ENCODE measurements around the gene IFT20. TPM values are rescaled to one million over a fixed set of nuclear protein-coding genes. Genes with fewer than 3 reads are reported as not detected.

The IFT20 gene
- total RNA-seq, 2 donors from 2014 or later = 45.2 to 55.0 TPM

GRCh38 chr17:28357061-28357900, 22.0 kb upstream of the IFT20 start, which contains the start of gene POLDIP2:
TSS of gene POLDIP2 (minus strand) at chr17:28357527. CDS start at chr17:28357448, 79 bp downstream.
- intact Hi-C loops (cut with DNase I) = loop anchor here (1.0 to 10.0 kb wide), 2 partner anchors 21 to 462 kb away; partner anchors contain the start of gene LYRM9
- H3K4me1 ChIP-seq (replicated peaks) = peaks cover 5% of the 10 kb centered on the region
- WGBS = under 1% methylated on average over 41 of the region's 80 CpGs

GRCh38 chr17:28350271-28350670, 15.0 kb upstream of the IFT20 start:
- Histone ChIP-seq H3K27ac (no peak overlapping the region), H3K9me3 (no peaks in the 10 kb centered on the region), H3K4me1 (replicated peaks) (no peaks in the 10 kb centered on the region), H3K27me3 (replicated peaks; ENCODE audit: insufficient read depth) (no peaks in the 10 kb centered on the region), H3K4me3 (no peak overlapping the region), H3K36me3 (peaks cover 6 to 26% of the 10 kb centered on the region in 2 donors)
- intact Hi-C loops (cut with DNase I) = loop anchor here (10.0 kb wide), 1 partner anchor 455 kb away; the partner anchor contains the start of gene LYRM9
- no peak for TF ChIP-seq POLR2AphosphoS5 (IDR thresholded peaks at IDR 0.05)
- TF ChIP-seq CTCF (IDR thresholded peaks at IDR 0.05) = no peak
- no peak for TF ChIP-seq POLR2A (IDR thresholded peaks at IDR 0.05)
- WGBS = 92% methylated on average over 7 of the region's 7 CpGs
- no peak for DNase-seq (ENCODE audit: low spot score)

More at GRCh38 chr17:28357061-28357900, 22.0 kb upstream of the IFT20 start, which contains the start of gene POLDIP2:
- TF ChIP-seq POLR2A (IDR thresholded peaks at IDR 0.05) = peak; percentile 76
- TF ChIP-seq POLR2AphosphoS5 (IDR thresholded peaks at IDR 0.05) = peak; percentile 100
- peak in 3 of 4 experiments; percentile 11 to 48 (median 42) for TF ChIP-seq CTCF (IDR thresholded peaks at IDR 0.05)
- Histone ChIP-seq H3K27me3 (replicated peaks; ENCODE audit: insufficient read depth) (no peaks in the 10 kb centered on the region), H3K9me3 (no peaks in the 10 kb centered on the region), H3K36me3 (peaks cover 9 to 19% of the 10 kb centered on the region in 2 donors), H3K4me3 (peak within 1 kb of the TSS; percentile 90 to 100), H3K27ac (peak within 1 kb of the TSS; percentile 82)
- peak; percentile 93 for DNase-seq (ENCODE audit: low spot score)

- TF ChIP-seq POLR2A (IDR thresholded peaks at IDR 0.05) (no peak), CTCF (IDR thresholded peaks at IDR 0.05) (no peak), POLR2AphosphoS5 (IDR thresholded peaks at IDR 0.05) (no peak)
- DNase-seq (ENCODE audit: low spot score) = no peak
- intact Hi-C loops (cut with DNase I) = no loop called here
- H3K4me1 ChIP-seq (replicated peaks) = no peaks in the 10 kb centered on the region
- WGBS = 61% methylated on average over 3 of the region's 3 CpGs
- no peak overlapping the region for H3K4me3 ChIP-seq
- no peaks in the 10 kb centered on the region for H3K27me3 ChIP-seq (replicated peaks; ENCODE audit: insufficient read depth)
- H3K9me3 ChIP-seq = no peaks in the 10 kb centered on the region
- no peak overlapping the region for H3K27ac ChIP-seq
- peaks cover 6 to 22% of the 10 kb centered on the region in 2 donors for H3K36me3 ChIP-seq
These were observed 13.7 kb upstream of the IFT20 start for GRCh38 chr17:28348979-28349378.

GRCh38 chr17:28347261-28347891, 12.1 kb upstream of the IFT20 start:
- Histone ChIP-seq H3K36me3 (peaks cover 6 to 11% of the 10 kb centered on the region in 2 donors), H3K27me3 (replicated peaks; ENCODE audit: insufficient read depth) (no peaks in the 10 kb centered on the region), H3K27ac (peak overlapping the region in 1 of 2 donors; percentile 18), H3K4me3 (no peak overlapping the region), H3K4me1 (replicated peaks) (no peaks in the 10 kb centered on the region), H3K9me3 (no peaks in the 10 kb centered on the region)
- TF ChIP-seq CTCF (IDR thresholded peaks at IDR 0.05) (no peak), POLR2A (IDR thresholded peaks at IDR 0.05) (no peak), POLR2AphosphoS5 (IDR thresholded peaks at IDR 0.05) (no peak)
- intact Hi-C loops (cut with DNase I) = no loop called here
- DNase-seq (ENCODE audit: low spot score) = no peak
- 81% methylated on average over 8 of the region's 8 CpGs for WGBS

Data from prostate gland (tissue), 2 donors.